Daoy (cell line): Measurements from ENCODE around the gene KIF21A. TPM values are rescaled to one million over a fixed set of nuclear protein-coding genes. Genes with fewer than 3 reads are reported as not detected.

ENCODE experiments used
- DNase-seq: peaks from one replicate; pipeline ENCODE4 v3.0.0-alpha.2; 2015; ENCODE audit warnings: low read depth
- total RNA-seq: library from RNA; depleted of rRNA; stranded (reverse); fragments of >200 nt; shearing (Covaris generic); gene quantifications from 2 replicates; pipeline ENCODE4 v1.2.3, GENCODE V29; 2014; rRNA removed

The KIF21A gene
- total RNA-seq, 1 experiment from 2014 or later = 23.8 TPM

- DNase-seq = peak; percentile 37
These were observed 169.9 kb downstream of the KIF21A start for GRCh38 chr12:39272871-39273655.

- no peak for DNase-seq
These were observed 173.4 kb downstream of the KIF21A start for GRCh38 chr12:39269492-39269891.

GRCh38 chr12:39267886-39268285, 175.0 kb downstream of the KIF21A start:
- DNase-seq = no peak

GRCh38 chr12:39252628-39253027, 190.3 kb downstream of the KIF21A start:
- no peak for DNase-seq

Other genes starting within 250 kb of the KIF21A start
- gene ABCD2, start 176.7 kb upstream of the KIF21A start, total RNA-seq = 0.11 TPM in 1 of 2 replicates, not detected in the other